ENCODE results near the gene TYROBP. TPM values are rescaled to one million over a fixed set of nuclear protein-coding genes. Genes with fewer than 3 reads are reported as not detected.

Gene TYROBP
- total RNA-seq, 1 donor from 2014 or later = 68.5 TPM

DNA sequence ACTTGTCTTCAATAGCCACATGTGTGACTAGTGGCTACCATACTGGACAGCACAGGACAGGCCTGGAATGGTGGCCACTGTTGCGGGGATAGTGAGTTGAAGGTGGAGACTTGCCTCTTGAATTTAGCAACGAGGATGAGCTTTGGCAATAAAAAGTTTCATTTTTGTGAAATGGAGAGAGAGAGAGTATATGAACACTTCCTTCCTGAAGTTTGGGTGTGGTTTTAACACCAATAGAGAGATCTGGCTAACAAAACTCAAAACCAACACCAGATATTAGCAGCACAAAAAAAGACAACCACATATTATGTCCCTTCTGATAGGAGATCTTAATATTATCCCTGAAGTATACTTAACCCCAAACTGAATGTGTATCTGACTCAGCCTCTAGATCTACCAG lies 21.8 kb upstream of the TYROBP start:
- H3K27ac ChIP-seq = no peak overlapping the region
- no peaks in the 10 kb centered on the region for H3K36me3 ChIP-seq
- no peak for DNase-seq (ENCODE audit: extremely low spot score in 2 of 2)
- H3K4me1 ChIP-seq = peaks cover 6% of the 10 kb centered on the region
- H3K9me3 ChIP-seq = no peaks in the 10 kb centered on the region
- H3K27me3 ChIP-seq = no peaks in the 10 kb centered on the region
- intact Hi-C loops (cut with DNase I) = loop anchor here (2.0 to 10.0 kb wide), 3 partner anchors 49 to 215 kb away; partner anchors contain the start of genes ARHGAP33 and KMT2B
- no peak overlapping the region for H3K4me3 ChIP-seq
- no peak for TF ChIP-seq POLR2A (IDR thresholded peaks at IDR 0.05)
- TF ChIP-seq, protein P1, sequence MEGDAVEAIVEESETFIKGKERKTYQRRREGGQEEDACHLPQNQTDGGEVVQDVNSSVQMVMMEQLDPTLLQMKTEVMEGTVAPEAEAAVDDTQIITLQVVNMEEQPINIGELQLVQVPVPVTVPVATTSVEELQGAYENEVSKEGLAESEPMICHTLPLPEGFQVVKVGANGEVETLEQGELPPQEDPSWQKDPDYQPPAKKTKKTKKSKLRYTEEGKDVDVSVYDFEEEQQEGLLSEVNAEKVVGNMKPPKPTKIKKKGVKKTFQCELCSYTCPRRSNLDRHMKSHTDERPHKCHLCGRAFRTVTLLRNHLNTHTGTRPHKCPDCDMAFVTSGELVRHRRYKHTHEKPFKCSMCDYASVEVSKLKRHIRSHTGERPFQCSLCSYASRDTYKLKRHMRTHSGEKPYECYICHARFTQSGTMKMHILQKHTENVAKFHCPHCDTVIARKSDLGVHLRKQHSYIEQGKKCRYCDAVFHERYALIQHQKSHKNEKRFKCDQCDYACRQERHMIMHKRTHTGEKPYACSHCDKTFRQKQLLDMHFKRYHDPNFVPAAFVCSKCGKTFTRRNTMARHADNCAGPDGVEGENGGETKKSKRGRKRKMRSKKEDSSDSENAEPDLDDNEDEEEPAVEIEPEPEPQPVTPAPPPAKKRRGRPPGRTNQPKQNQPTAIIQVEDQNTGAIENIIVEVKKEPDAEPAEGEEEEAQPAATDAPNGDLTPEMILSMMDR (IDR thresholded peaks at IDR 0.05) = no peak
- TF ChIP-seq POLR2AphosphoS5 (IDR thresholded peaks at IDR 0.05; ENCODE audit: insufficient read depth in 1 of 2, low read depth in 1 of 2) = no peak

DNA sequence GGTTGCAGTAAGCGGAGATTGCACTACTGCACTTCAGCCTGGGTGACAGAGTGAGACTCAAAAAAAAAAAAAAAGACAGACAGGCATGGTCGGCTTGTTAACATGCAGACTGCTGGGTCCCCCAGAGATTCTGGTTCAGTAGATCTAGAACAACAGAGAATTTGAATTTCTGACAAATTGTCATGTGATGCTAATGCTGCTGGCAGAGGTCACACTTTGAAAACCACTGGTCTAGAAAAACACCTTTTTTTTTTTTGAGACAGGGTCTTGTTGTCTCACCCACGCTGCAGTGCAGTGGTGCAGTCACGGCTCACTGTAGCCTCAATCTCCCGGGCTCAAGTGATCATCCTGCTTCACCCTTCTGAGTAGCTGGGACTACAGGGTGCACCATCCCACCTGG lies 20.4 kb upstream of the TYROBP start:
- no peak for DNase-seq (ENCODE audit: extremely low spot score in 2 of 2)
- TF ChIP-seq POLR2A (IDR thresholded peaks at IDR 0.05) (no peak), POLR2AphosphoS5 (IDR thresholded peaks at IDR 0.05; ENCODE audit: insufficient read depth in 1 of 2, low read depth in 1 of 2) (no peak)
- TF ChIP-seq, protein P1 (IDR thresholded peaks at IDR 0.05) = no peak
- H3K27ac ChIP-seq = no peak overlapping the region
- H3K9me3 ChIP-seq = no peaks in the 10 kb centered on the region
- H3K36me3 ChIP-seq = no peaks in the 10 kb centered on the region
- no peak overlapping the region for H3K4me3 ChIP-seq
- intact Hi-C loops (cut with DNase I) = no loop called here
- peaks cover 6% of the 10 kb centered on the region for H3K4me1 ChIP-seq
- H3K27me3 ChIP-seq = no peaks in the 10 kb centered on the region

DNA sequence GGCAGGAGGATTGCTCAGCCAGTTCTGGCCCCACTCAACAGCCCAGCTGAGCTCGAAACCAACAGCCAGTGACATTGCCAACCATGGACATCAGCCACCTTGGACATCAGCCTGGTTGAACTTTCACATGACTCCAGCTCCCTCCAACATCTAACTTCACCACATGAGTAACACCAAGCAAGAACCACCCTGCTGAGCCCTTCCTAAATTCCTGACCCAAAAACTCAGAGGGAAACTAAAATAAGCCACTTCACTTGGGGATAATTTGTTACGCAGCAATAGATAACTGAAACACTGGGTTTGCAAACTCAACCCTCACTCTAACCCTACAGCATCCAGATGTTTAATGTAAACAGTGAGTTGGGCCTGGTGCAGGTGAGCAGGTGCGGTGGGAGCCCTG lies 17.4 kb upstream of the TYROBP start:
- intact Hi-C loops (cut with DNase I) = no loop called here
- H3K27me3 ChIP-seq = no peaks in the 10 kb centered on the region
- no peaks in the 10 kb centered on the region for H3K9me3 ChIP-seq
- H3K4me3 ChIP-seq = no peak overlapping the region
- no peaks in the 10 kb centered on the region for H3K36me3 ChIP-seq
- DNase-seq (ENCODE audit: extremely low spot score in 2 of 2) = no peak
- H3K4me1 ChIP-seq = no peaks in the 10 kb centered on the region
- H3K27ac ChIP-seq = no peak overlapping the region
- no peak for TF ChIP-seq POLR2AphosphoS5 (IDR thresholded peaks at IDR 0.05; ENCODE audit: insufficient read depth in 1 of 2, low read depth in 1 of 2)
- no peak for TF ChIP-seq POLR2A (IDR thresholded peaks at IDR 0.05)

DNA sequence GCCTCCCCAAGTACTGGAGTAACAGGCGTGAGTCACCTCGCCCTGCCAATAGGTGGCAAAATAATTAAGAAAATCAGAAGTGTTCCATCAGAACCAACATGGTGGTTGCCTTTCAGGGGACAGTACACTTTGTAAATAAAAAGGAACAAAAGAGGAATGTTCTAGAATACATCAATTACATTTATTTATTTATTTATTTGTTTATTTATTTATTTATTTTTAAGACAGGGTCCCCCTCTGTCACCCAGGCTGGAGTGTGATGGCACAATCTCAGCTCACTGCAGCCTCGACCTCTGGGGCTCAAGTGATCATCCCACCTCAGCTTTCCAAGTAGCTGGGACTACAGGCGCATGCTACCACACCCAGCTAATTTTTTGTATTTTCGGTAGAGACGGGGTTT lies 12.9 kb upstream of the TYROBP start:
- Histone ChIP-seq H3K4me1 (no peaks in the 10 kb centered on the region), H3K4me3 (no peak overlapping the region), H3K9me3 (no peaks in the 10 kb centered on the region), H3K36me3 (no peaks in the 10 kb centered on the region), H3K27me3 (no peaks in the 10 kb centered on the region), H3K27ac (no peak overlapping the region)
- intact Hi-C loops (cut with DNase I) = no loop called here
- TF ChIP-seq POLR2AphosphoS5 (IDR thresholded peaks at IDR 0.05; ENCODE audit: insufficient read depth in 1 of 2, low read depth in 1 of 2) (no peak), POLR2A (IDR thresholded peaks at IDR 0.05) (no peak)
- TF ChIP-seq, protein P1 (IDR thresholded peaks at IDR 0.05) = no peak
- no peak for DNase-seq (ENCODE audit: extremely low spot score in 2 of 2)

DNA sequence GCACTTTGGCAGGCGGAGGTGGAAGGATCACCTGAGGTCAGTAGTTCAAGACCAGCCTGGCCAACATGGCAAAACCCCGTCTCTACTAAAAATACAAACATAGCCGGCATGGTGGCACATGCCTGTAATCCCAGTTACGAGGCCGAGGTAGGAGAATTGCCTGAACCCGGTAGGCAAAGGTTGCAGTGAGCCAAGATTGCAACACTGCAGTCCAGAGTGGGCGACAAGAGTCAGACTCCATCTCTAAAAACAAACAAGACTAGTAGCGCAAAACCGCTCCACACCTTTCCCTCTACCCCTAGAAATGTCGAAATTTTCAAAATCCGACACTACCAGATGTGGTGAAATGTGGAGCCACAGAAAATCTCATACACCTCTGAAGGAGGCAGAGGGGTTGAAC lies 11.2 kb upstream of the TYROBP start:
- Histone ChIP-seq H3K9me3 (no peaks in the 10 kb centered on the region), H3K27me3 (no peaks in the 10 kb centered on the region), H3K4me1 (no peaks in the 10 kb centered on the region), H3K4me3 (no peak overlapping the region), H3K36me3 (no peaks in the 10 kb centered on the region), H3K27ac (no peak overlapping the region)
- TF ChIP-seq POLR2A (IDR thresholded peaks at IDR 0.05) = no peak
- TF ChIP-seq POLR2AphosphoS5 (IDR thresholded peaks at IDR 0.05; ENCODE audit: insufficient read depth in 1 of 2, low read depth in 1 of 2) = no peak
- no peak for DNase-seq (ENCODE audit: extremely low spot score in 2 of 2)
- intact Hi-C loops (cut with DNase I) = no loop called here

DNA sequence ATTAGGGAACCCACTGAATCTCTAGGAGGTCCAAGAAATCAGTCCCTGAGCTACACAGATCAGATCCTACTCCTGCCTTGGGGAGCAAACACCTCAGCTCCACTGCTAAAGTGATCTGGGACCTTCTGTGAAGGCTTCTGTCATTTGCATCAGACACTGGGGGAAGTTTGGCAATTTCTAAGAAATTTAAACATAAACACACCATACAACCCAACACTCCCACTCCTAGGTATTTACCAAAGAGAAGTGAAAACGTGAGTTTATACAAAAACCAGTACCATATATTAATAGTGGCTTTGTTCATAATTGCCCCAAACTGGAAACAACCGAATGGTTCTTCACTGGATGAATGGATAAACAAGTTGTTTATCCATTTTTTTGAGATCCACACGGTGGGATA lies 7.3 kb upstream of the TYROBP start:
- H3K4me3 ChIP-seq = no peak overlapping the region
- TF ChIP-seq POLR2AphosphoS5 (IDR thresholded peaks at IDR 0.05; ENCODE audit: insufficient read depth in 1 of 2, low read depth in 1 of 2) (no peak), POLR2A (IDR thresholded peaks at IDR 0.05) (no peak)
- TF ChIP-seq, protein P1 (IDR thresholded peaks at IDR 0.05) = no peak
- intact Hi-C loops (cut with DNase I) = no loop called here
- no peaks in the 10 kb centered on the region for H3K27me3 ChIP-seq
- H3K36me3 ChIP-seq = no peaks in the 10 kb centered on the region
- no peaks in the 10 kb centered on the region for H3K4me1 ChIP-seq
- DNase-seq (ENCODE audit: extremely low spot score in 2 of 2) = no peak
- H3K9me3 ChIP-seq = no peaks in the 10 kb centered on the region
- H3K27ac ChIP-seq = no peak overlapping the region
